Mesenchymal stem cell (in vitro differentiated cells and primary cell): ENCODE data around the gene RNF11.

Experiments used
- DNase-seq: peaks from one replicate; pipeline ENCODE4 v3.0.0-alpha.2; 2013
- H2AFZ ChIP-seq: one replicate; pipeline ENCODE4 v1.6.1; 2013; ENCODE audit warnings: low read depth, mild to moderate bottlenecking, control low read depth, inconsistent platforms, low read length, moderate library complexity
- H2AK5ac ChIP-seq: 2 replicates; pipeline ENCODE4 v1.6.1; 2013; ENCODE audit warnings: low read length, moderate library complexity, mild to moderate bottlenecking, inconsistent platforms; ENCODE audit not compliant: severe bottlenecking
- H2BK120ac ChIP-seq: one replicate; pipeline ENCODE4 v1.6.1; 2013; ENCODE audit warnings: low read depth, mild to moderate bottlenecking, inconsistent platforms, low read length, moderate library complexity
- H2BK12ac ChIP-seq, 2 experiments: one replicate each; pipeline ENCODE4 v1.6.1; 2013; ENCODE audit warnings: inconsistent platforms in 2 of 2, low read length in 2 of 2, mild to moderate bottlenecking in 2 of 2, moderate library complexity in 2 of 2, control low read depth in 1 of 2
- H2BK15ac ChIP-seq: one replicate; pipeline ENCODE4 v1.6.1; 2013; ENCODE audit warnings: mild to moderate bottlenecking, low read depth, inconsistent platforms; ENCODE audit not compliant: poor library complexity, severe bottlenecking
- H2BK5ac ChIP-seq: 2 replicates; pipeline ENCODE4 v1.6.1; 2013; ENCODE audit warnings: low read depth, mild to moderate bottlenecking, low read length, control low read depth, inconsistent platforms; ENCODE audit not compliant: poor library complexity, severe bottlenecking
- H3K14ac ChIP-seq, 2 experiments: one replicate each; pipeline ENCODE4 v1.6.1; 2013; ENCODE audit warnings: inconsistent platforms in 2 of 2, low read length in 2 of 2, control low read depth in 1 of 2, mild to moderate bottlenecking in 1 of 2, moderate library complexity in 1 of 2
- H3K18ac ChIP-seq, 2 experiments: one replicate each; pipeline ENCODE4 v1.6.1; 2013; ENCODE audit warnings: inconsistent platforms in 2 of 2, low read length in 2 of 2, control low read depth in 1 of 2, low read depth in 1 of 2, mild to moderate bottlenecking in 1 of 2
- H3K23ac ChIP-seq, 2 experiments: one replicate each; pipeline ENCODE4 v1.6.1; 2013; ENCODE audit warnings: inconsistent platforms in 2 of 2, low read length in 2 of 2, mild to moderate bottlenecking in 2 of 2, moderate library complexity in 2 of 2, control low read depth in 1 of 2
- H3K27ac ChIP-seq: 2 replicates; pipeline ENCODE4 v1.5.1; 2013; ENCODE audit warnings: mild to moderate bottlenecking, moderate library complexity, low read length, control low read depth, inconsistent platforms; ENCODE audit not compliant: poor library complexity, severe bottlenecking
- H3K27me3 ChIP-seq, 2 experiments: 2 replicates each; pipeline versions ENCODE4 v1.6.1 to v1.7.0; 2013; ENCODE audit warnings: low read length in 2 of 2, mild to moderate bottlenecking in 2 of 2, moderate library complexity in 2 of 2, control low read depth in 1 of 2, inconsistent platforms in 1 of 2; ENCODE audit not compliant: control insufficient read depth in 1 of 2, insufficient read depth in 1 of 2
- H3K36me3 ChIP-seq, 2 experiments: 2 replicates each; pipeline versions ENCODE4 v1.6.1 to v1.7.0; 2013; ENCODE audit warnings: low read length in 2 of 2, control low read depth in 1 of 2, inconsistent platforms in 1 of 2, low read depth in 1 of 2, mild to moderate bottlenecking in 1 of 2; ENCODE audit not compliant: insufficient read depth in 2 of 2, control insufficient read depth in 1 of 2
- H3K4ac ChIP-seq, 2 experiments: one replicate each; pipeline ENCODE4 v1.6.1; 2013; ENCODE audit warnings: inconsistent platforms in 2 of 2, low read length in 2 of 2, mild to moderate bottlenecking in 2 of 2, moderate library complexity in 2 of 2, control low read depth in 1 of 2, low read depth in 1 of 2
- H3K4me1 ChIP-seq: 2 replicates; pipeline ENCODE4 v1.6.1; 2013; ENCODE audit warnings: low read depth, low read length, control low read depth; ENCODE audit not compliant: control insufficient read depth, insufficient read depth
- H3K4me2 ChIP-seq: 2 replicates; pipeline ENCODE4 v1.6.1; 2013; ENCODE audit warnings: low read length, mild to moderate bottlenecking, inconsistent platforms; ENCODE audit not compliant: poor library complexity, severe bottlenecking
- H3K4me3 ChIP-seq, 2 experiments: 2 replicates each; pipeline versions ENCODE4 v1.5.1 to v1.7.0; 2013; ENCODE audit warnings: low read length in 2 of 2, mild to moderate bottlenecking in 2 of 2, control low read depth in 1 of 2, low read depth in 1 of 2; ENCODE audit not compliant: insufficient read depth in 1 of 2
- H3K79me1 ChIP-seq: replicated peaks from 2 replicates; pipeline ENCODE4 v1.6.1; 2013; ENCODE audit warnings: mild to moderate bottlenecking, control low read depth, low read length, inconsistent platforms; ENCODE audit not compliant: poor library complexity, severe bottlenecking
- H3K9ac ChIP-seq: 2 replicates; pipeline ENCODE4 v1.7.0; 2013; ENCODE audit warnings: mild to moderate bottlenecking, low read length, moderate library complexity
- H3K9me3 ChIP-seq: 2 replicates; pipeline ENCODE4 v1.7.0; 2013; ENCODE audit warnings: mild to moderate bottlenecking, low read length; ENCODE audit not compliant: control insufficient read depth
- H4K8ac ChIP-seq: one replicate; pipeline ENCODE4 v1.6.1; 2013; ENCODE audit warnings: inconsistent platforms, mild to moderate bottlenecking, low read length, moderate library complexity
- H4K91ac ChIP-seq: one replicate; pipeline ENCODE4 v1.6.1; 2013; ENCODE audit warnings: mild to moderate bottlenecking, low read length, inconsistent platforms
- WGBS: methylation state at CpG from one replicate; pipeline ENCODE4 v1.1.7; 2013; ENCODE audit warnings: mixed read lengths; 5-methylcytosine and 5-hydroxymethylcytosine counted together

The RNF11 gene

GRCh38 chr1:51281807-51282206, 45.7 kb downstream of the RNF11 start:
- no peak overlapping the region for H3K14ac ChIP-seq
- WGBS = 100% methylated on average over 5 of the region's 5 CpGs
- no peaks in the 10 kb centered on the region for H3K9me3 ChIP-seq
- no peak overlapping the region for H4K8ac ChIP-seq
- H4K91ac ChIP-seq = no peak overlapping the region
- no peak overlapping the region for H2BK12ac ChIP-seq
- H3K27ac ChIP-seq = no peak overlapping the region
- H3K36me3 ChIP-seq = peaks cover 15 to 20% of the 10 kb centered on the region in 2 experiments
- no peaks in the 10 kb centered on the region for H3K27me3 ChIP-seq
- no peak overlapping the region for H2BK120ac ChIP-seq
- H2BK15ac ChIP-seq = no peak overlapping the region
- no peak for DNase-seq
- H3K79me1 ChIP-seq = peaks cover 15% of the 10 kb centered on the region
- H3K4ac ChIP-seq = no peak overlapping the region
- H3K4me1 ChIP-seq = peaks cover 9% of the 10 kb centered on the region
- H3K4me3 ChIP-seq = no peak overlapping the region
- H3K18ac ChIP-seq = no peak overlapping the region
- H3K9ac ChIP-seq = no peak overlapping the region
- H3K23ac ChIP-seq = no peak overlapping the region
- no peak overlapping the region for H2BK5ac ChIP-seq
- H2AFZ ChIP-seq = no peak overlapping the region
- no peak overlapping the region for H2AK5ac ChIP-seq
- H3K4me2 ChIP-seq = no peak overlapping the region

- H4K91ac ChIP-seq = no peak overlapping the region
- no peak for DNase-seq
- no peak overlapping the region for H3K14ac ChIP-seq
- H4K8ac ChIP-seq = no peak overlapping the region
- no peak overlapping the region for H3K4me3 ChIP-seq
- H3K27ac ChIP-seq = no peak overlapping the region
- peaks cover 9% of the 10 kb centered on the region for H3K4me1 ChIP-seq
- no peak overlapping the region for H2BK5ac ChIP-seq
- no peaks in the 10 kb centered on the region for H3K9me3 ChIP-seq
- no peak overlapping the region for H3K4ac ChIP-seq
- peaks cover 11% of the 10 kb centered on the region for H3K79me1 ChIP-seq
- H3K18ac ChIP-seq = no peak overlapping the region
- H3K4me2 ChIP-seq = no peak overlapping the region
- H2BK12ac ChIP-seq = no peak overlapping the region
- H2AFZ ChIP-seq = no peak overlapping the region
- H3K9ac ChIP-seq = no peak overlapping the region
- H3K27me3 ChIP-seq = no peaks in the 10 kb centered on the region
- 99% methylated on average over 5 of the region's 5 CpGs for WGBS
- H2AK5ac ChIP-seq = no peak overlapping the region
- no peak overlapping the region for H3K23ac ChIP-seq
- H2BK120ac ChIP-seq = no peak overlapping the region
- peaks cover 15% of the 10 kb centered on the region in 2 experiments for H3K36me3 ChIP-seq
- no peak overlapping the region for H2BK15ac ChIP-seq
These were observed 46.5 kb downstream of the RNF11 start for GRCh38 chr1:51282605-51283004.

GRCh38 chr1:51283979-51284378, 47.9 kb downstream of the RNF11 start:
- 95% methylated on average over 4 of the region's 5 CpGs for WGBS

GRCh38 chr1:51284487-51284954, 48.4 kb downstream of the RNF11 start:
- Histone ChIP-seq H2AFZ (no peak overlapping the region), H4K8ac (no peak overlapping the region), H3K4ac (no peak overlapping the region), H2BK120ac (no peak overlapping the region), H3K9ac (no peak overlapping the region), H4K91ac (no peak overlapping the region), H3K79me1 (peaks cover 4% of the 10 kb centered on the region), H2AK5ac (peak overlapping the region; percentile 15), H3K9me3 (no peaks in the 10 kb centered on the region), H3K18ac (no peak overlapping the region), H3K4me3 (no peak overlapping the region), H3K4me1 (peaks cover 9% of the 10 kb centered on the region), H2BK5ac (no peak overlapping the region), H3K23ac (no peak overlapping the region), H3K36me3 (peaks cover 11 to 26% of the 10 kb centered on the region in 2 experiments), H2BK12ac (no peak overlapping the region), H3K14ac (no peak overlapping the region), H2BK15ac (no peak overlapping the region), H3K27ac (no peak overlapping the region), H3K27me3 (no peaks in the 10 kb centered on the region), H3K4me2 (no peak overlapping the region)
- no peak for DNase-seq

More at GRCh38 chr1:51283979-51284378, 47.9 kb downstream of the RNF11 start:
- Histone ChIP-seq H3K4me1 (peaks cover 9% of the 10 kb centered on the region), H3K18ac (no peak overlapping the region), H2AK5ac (no peak overlapping the region), H4K91ac (no peak overlapping the region), H2BK12ac (no peak overlapping the region), H3K4me2 (no peak overlapping the region), H3K9me3 (no peaks in the 10 kb centered on the region), H2AFZ (no peak overlapping the region), H3K27ac (no peak overlapping the region), H3K79me1 (peaks cover 5% of the 10 kb centered on the region), H3K4me3 (no peak overlapping the region), H3K27me3 (no peaks in the 10 kb centered on the region), H4K8ac (no peak overlapping the region), H3K9ac (no peak overlapping the region), H3K23ac (no peak overlapping the region), H3K4ac (no peak overlapping the region), H2BK120ac (no peak overlapping the region), H2BK15ac (no peak overlapping the region), H3K36me3 (peaks cover 12 to 24% of the 10 kb centered on the region in 2 experiments), H2BK5ac (no peak overlapping the region), H3K14ac (no peak overlapping the region)
- DNase-seq = no peak
